ENCODE measurements around the gene TMPRSS3.

DNA sequence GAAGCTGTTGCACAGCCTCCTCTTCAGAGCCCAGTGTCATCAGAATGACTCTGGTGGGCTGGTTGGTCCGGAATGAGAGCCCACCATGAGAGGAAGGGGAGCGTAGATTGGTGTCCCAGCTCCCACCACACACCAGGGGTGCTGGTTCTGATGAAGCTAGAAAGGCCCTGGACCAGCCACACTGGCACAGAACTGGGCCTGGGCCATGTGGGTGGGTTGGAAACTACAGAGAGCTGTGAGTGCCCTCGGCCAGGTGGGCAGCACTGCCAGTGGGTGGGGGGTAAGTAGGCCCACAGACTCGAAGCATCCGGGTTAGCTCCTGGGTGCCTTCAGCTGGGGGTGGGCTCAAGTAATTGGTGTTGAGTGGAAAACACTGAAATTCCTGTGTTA lies 17.9 kb downstream of the TMPRSS3 start:
- TF ChIP-seq, protein P1, sequence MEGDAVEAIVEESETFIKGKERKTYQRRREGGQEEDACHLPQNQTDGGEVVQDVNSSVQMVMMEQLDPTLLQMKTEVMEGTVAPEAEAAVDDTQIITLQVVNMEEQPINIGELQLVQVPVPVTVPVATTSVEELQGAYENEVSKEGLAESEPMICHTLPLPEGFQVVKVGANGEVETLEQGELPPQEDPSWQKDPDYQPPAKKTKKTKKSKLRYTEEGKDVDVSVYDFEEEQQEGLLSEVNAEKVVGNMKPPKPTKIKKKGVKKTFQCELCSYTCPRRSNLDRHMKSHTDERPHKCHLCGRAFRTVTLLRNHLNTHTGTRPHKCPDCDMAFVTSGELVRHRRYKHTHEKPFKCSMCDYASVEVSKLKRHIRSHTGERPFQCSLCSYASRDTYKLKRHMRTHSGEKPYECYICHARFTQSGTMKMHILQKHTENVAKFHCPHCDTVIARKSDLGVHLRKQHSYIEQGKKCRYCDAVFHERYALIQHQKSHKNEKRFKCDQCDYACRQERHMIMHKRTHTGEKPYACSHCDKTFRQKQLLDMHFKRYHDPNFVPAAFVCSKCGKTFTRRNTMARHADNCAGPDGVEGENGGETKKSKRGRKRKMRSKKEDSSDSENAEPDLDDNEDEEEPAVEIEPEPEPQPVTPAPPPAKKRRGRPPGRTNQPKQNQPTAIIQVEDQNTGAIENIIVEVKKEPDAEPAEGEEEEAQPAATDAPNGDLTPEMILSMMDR (IDR thresholded peaks at IDR 0.05; ENCODE audit: low read depth, low read length, poor library complexity, severe bottlenecking), result no peak
- no peak for TF ChIP-seq EZH2phosphoT487 (IDR thresholded peaks at IDR 0.05; ENCODE audit: borderline replicate concordance, low read length)
